Lower lobe of right lung (tissue), 2 donors: ENCODE measurements around the gene IL1RAP. TPM values are rescaled to one million over a fixed set of nuclear protein-coding genes. Genes with fewer than 3 reads are reported as not detected.

Experiments used
- ATAC-seq, 2 donors: fragments of 200-7000 bp; cut with Tn5 transposase; one replicate each; pipeline ENCODE4 v1.9.1; 2020 to 2022; ENCODE audit warnings: mild to moderate bottlenecking in 2 of 2, moderate library complexity in 2 of 2
- DNase-seq: peaks from one replicate; pipeline ENCODE4 v3.0.0-alpha.2; 2020
- H3K27ac ChIP-seq: fragments of 200-600 bp; one replicate; pipeline ENCODE4 v1.8.0; 2022
- H3K27me3 ChIP-seq: fragments of 200-600 bp; one replicate; pipeline ENCODE4 v1.8.0; 2022; ENCODE audit warnings: low read depth
- H3K36me3 ChIP-seq: fragments of 200-600 bp; one replicate; pipeline ENCODE4 v1.8.0; 2022; ENCODE audit warnings: mild to moderate bottlenecking
- H3K4me1 ChIP-seq: fragments of 200-600 bp; one replicate; pipeline ENCODE4 v1.8.0; 2022
- H3K4me3 ChIP-seq: fragments of 200-600 bp; one replicate; pipeline ENCODE4 v1.8.0; 2022; ENCODE audit warnings: mild to moderate bottlenecking
- H3K9me3 ChIP-seq: fragments of 200-600 bp; one replicate; pipeline ENCODE4 v1.8.0; 2022
- CTCF ChIP-seq: fragments of 200-600 bp; IDR thresholded peaks from one replicate; pipeline ENCODE4 v1.8.0; 2022; ENCODE audit warnings: antibody characterized with exemption, mild to moderate bottlenecking
- intact Hi-C: fragments of 100-400 bp; cut with DNase I; formaldehyde crosslinking; loops from one replicate; pipeline ENCODE4 v1.11.0; 2022
- total RNA-seq: library from RNA; stranded (reverse); fragmentation: NEBNext Ultra II Directional; extraction: Animal tissue kit (Norgen Biotek cat#: 25700); gene quantifications from one replicate; pipeline ENCODE4 v1.2.1, GENCODE V29; 2021
- donor health status: DM: no; HTN: yes; CAD: no; lungs with severe emphysema.

Gene IL1RAP
- total RNA-seq, 1 donor from 2014 or later, result 26.8 TPM

- Histone ChIP-seq H3K4me1 (peaks cover 21% of the 10 kb centered on the region), H3K36me3 (no peaks in the 10 kb centered on the region), H3K4me3 (no peak overlapping the region), H3K27ac (no peak overlapping the region), H3K27me3 (no peaks in the 10 kb centered on the region), H3K9me3 (no peaks in the 10 kb centered on the region)
- peak; percentile 34 to 36 for ATAC-seq
- intact Hi-C loops, result no loop called here
- no peak for DNase-seq
- TF ChIP-seq CTCF, result no peak
These were observed 184.0 kb downstream of the IL1RAP start for GRCh38 chr3:190697901-190698300.

- H3K36me3 ChIP-seq, result no peaks in the 10 kb centered on the region
- H3K4me1 ChIP-seq, result peaks cover 16% of the 10 kb centered on the region
- no peak overlapping the region for H3K27ac ChIP-seq
- intact Hi-C loops, result no loop called here
- ATAC-seq (no peak), DNase-seq (no peak)
- H3K9me3 ChIP-seq, result no peaks in the 10 kb centered on the region
- no peak overlapping the region for H3K4me3 ChIP-seq
- H3K27me3 ChIP-seq, result no peaks in the 10 kb centered on the region
- no peak for TF ChIP-seq CTCF
These were observed 185.9 kb downstream of the IL1RAP start for GRCh38 chr3:190699776-190700175.

- Histone ChIP-seq H3K4me1 (peaks cover 9% of the 10 kb centered on the region), H3K27ac (no peak overlapping the region), H3K4me3 (no peak overlapping the region), H3K9me3 (no peaks in the 10 kb centered on the region), H3K27me3 (no peaks in the 10 kb centered on the region), H3K36me3 (no peaks in the 10 kb centered on the region)
- TF ChIP-seq CTCF, result peak; percentile 53
- DNase-seq (peak; percentile 48), ATAC-seq (peak; percentile 69 to 83)
- intact Hi-C loops, result no loop called here
These were observed 187.2 kb downstream of the IL1RAP start for GRCh38 chr3:190701096-190701532.

GRCh38 chr3:190706582-190706981 is 192.7 kb downstream of the IL1RAP start:
- Histone ChIP-seq H3K9me3 (no peaks in the 10 kb centered on the region), H3K4me3 (no peak overlapping the region), H3K27me3 (no peaks in the 10 kb centered on the region), H3K36me3 (no peaks in the 10 kb centered on the region), H3K4me1 (no peaks in the 10 kb centered on the region), H3K27ac (no peak overlapping the region)
- intact Hi-C loops, result no loop called here
- TF ChIP-seq CTCF, result no peak
- no peak for ATAC-seq
- DNase-seq, result no peak

Other genes with a start within 250 kb of the IL1RAP start
- gene CLDN1, start 191.6 kb upstream of the IL1RAP start, total RNA-seq, result 5.2 TPM
- gene CLDN16, start 125.9 kb upstream of the IL1RAP start, total RNA-seq, result 0.74 TPM
- not detected for gene TMEM207, start 64.2 kb upstream of the IL1RAP start, total RNA-seq